GM18873 (cell line): ENCODE data around the gene OR11L1.

Experiments used
- ATAC-seq: cut with Tn5 transposase; IDR thresholded peaks from one replicate; pipeline ENCODE4 v1.9.1; 2021; ENCODE audit warnings: mild to moderate bottlenecking, moderate library complexity, moderate number of reproducible peaks; ENCODE audit not compliant: unreplicated experiment, low FRiP score

Gene OR11L1

GRCh38 chr1:247822060-247822459 lies 19.6 kb downstream of the OR11L1 start:
- ATAC-seq = no peak

GRCh38 chr1:247812637-247813036 lies 29.1 kb downstream of the OR11L1 start:
- ATAC-seq = no peak

DNA sequence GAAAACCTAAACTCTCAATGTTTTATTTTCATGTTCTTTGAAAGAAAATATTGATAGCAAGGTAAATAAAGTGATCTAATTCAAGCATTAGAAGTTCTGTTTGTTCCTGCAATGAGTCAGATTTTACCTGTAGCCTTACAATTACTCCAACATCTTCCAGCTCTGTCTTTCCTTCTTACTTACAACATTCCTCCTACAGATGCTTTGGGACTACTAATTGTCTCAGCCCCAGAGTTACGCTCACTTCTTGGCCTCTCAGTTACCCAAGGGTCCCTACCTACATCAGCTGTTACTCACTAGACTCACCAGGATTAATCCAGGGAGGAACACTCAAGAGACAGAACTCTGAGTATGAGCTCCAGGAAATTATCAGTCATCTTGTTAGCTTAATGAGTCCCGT lies 44.2 kb downstream of the OR11L1 start:
- ATAC-seq = no peak
